ENCODE data around the gene OR14C36. TPM values are rescaled to one million over a fixed set of nuclear protein-coding genes. Genes with fewer than 3 reads are reported as not detected.

Gene OR14C36
- polyA plus RNA-seq, 1 experiment, result not detected

DNA sequence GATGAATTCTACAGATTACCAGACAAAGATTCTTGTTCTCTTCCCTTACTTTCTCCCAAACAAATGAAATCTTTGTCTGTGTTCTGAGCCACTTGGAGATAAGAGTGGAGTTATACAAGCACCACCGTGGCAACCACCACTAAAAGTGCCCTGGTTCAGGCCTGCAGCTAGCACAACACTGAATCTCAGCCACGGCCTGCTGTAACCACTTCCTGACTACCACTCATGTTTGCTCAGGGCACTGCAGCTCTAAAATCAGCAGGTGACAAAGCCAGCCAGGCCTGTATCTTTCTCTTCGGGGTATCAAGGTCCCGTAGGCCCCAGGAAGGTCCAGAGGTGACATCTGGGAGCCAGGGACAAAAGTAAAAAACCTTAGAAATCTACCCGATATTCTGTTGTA, 23.8 kb downstream of the OR14C36 start:
- no peak for DNase-seq (ENCODE audit: low read depth)
- Histone ChIP-seq H3K4me3 (ENCODE audit: low read depth, low read length) (no peak overlapping the region), H3K36me3 (ENCODE audit: control insufficient read depth, insufficient read depth, low read length) (no peaks in the 10 kb centered on the region), H3K27me3 (ENCODE audit: control insufficient read depth, insufficient read depth, low read length) (no peaks in the 10 kb centered on the region)
- CTCF ChIA-PET, result no interaction called here
- TF ChIP-seq CTCF (IDR thresholded peaks at IDR 0.05; ENCODE audit: insufficient read depth, low read depth, low read length), result no peak
- POLR2A ChIA-PET, result no interaction called here

GRCh38 chr1:248373761-248374160, 25.2 kb downstream of the OR14C36 start:
- no peaks in the 10 kb centered on the region for H3K27me3 ChIP-seq (ENCODE audit: control insufficient read depth, insufficient read depth, low read length)
- H3K36me3 ChIP-seq (ENCODE audit: control insufficient read depth, insufficient read depth, low read length), result no peaks in the 10 kb centered on the region
- H3K4me3 ChIP-seq (ENCODE audit: low read depth, low read length), result no peak overlapping the region
- ChIA-PET CTCF (no interaction called here), POLR2A (no interaction called here)
- no peak for DNase-seq (ENCODE audit: low read depth)
- TF ChIP-seq CTCF (IDR thresholded peaks at IDR 0.05; ENCODE audit: insufficient read depth, low read depth, low read length), result no peak

GRCh38 chr1:248375446-248375845, 26.9 kb downstream of the OR14C36 start, which contains the start of gene OR2T6:
Gene OR2T6 (plus strand): TSS chr1:248375746. CDS start chr1:248387609, 11,863 bp downstream.
- no peak for DNase-seq (ENCODE audit: low read depth)
- Histone ChIP-seq H3K36me3 (ENCODE audit: control insufficient read depth, insufficient read depth, low read length) (no peaks in the 10 kb centered on the region), H3K27me3 (ENCODE audit: control insufficient read depth, insufficient read depth, low read length) (no peaks in the 10 kb centered on the region), H3K4me3 (ENCODE audit: low read depth, low read length) (no peak within 1 kb of the TSS)
- ChIA-PET CTCF (no interaction called here), POLR2A (no interaction called here)
- TF ChIP-seq CTCF (IDR thresholded peaks at IDR 0.05; ENCODE audit: insufficient read depth, low read depth, low read length), result no peak

DNA sequence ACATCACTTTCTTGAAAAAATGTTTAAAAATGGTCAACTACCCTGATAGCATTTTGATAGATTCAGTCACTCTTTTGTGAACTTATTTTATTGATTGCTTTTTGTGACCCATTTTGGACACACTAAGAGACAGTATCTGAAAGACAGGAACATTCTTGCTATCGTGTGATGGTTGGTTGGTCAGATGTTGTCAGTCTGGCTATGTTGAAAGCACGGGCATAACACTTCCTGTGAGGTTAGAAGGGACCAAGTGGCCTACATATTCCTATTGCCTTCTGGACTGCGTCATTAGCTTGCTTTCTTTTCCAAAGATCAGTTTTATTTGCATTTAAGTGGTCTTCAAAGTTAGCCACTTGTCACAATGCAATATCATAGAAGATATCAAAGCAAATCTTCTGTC, 28.3 kb downstream of the OR14C36 start:
- Histone ChIP-seq H3K36me3 (ENCODE audit: control insufficient read depth, insufficient read depth, low read length) (no peaks in the 10 kb centered on the region), H3K27me3 (ENCODE audit: control insufficient read depth, insufficient read depth, low read length) (no peaks in the 10 kb centered on the region), H3K4me3 (ENCODE audit: low read depth, low read length) (no peak overlapping the region)
- ChIA-PET CTCF (no interaction called here), POLR2A (no interaction called here)
- DNase-seq (ENCODE audit: low read depth), result no peak
- TF ChIP-seq CTCF (IDR thresholded peaks at IDR 0.05; ENCODE audit: insufficient read depth, low read depth, low read length), result no peak

DNA sequence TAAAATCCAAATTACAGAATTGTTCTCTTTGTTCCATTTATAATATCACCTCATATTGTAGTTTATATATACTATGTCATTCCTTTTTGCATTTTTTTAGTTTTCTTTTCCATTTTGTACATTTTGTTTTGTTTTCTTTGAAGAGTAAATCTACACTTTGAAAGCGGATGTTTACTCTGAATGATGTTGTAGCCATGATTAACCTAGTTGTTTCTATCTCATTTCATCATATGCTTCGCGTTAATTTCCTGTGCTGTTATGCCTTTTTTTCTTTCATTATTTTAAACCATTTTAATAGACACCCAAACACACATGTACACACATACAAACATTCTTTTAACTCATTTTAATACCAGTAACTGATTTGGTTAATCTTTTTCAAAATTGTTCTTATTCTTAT, 32.3 kb downstream of the OR14C36 start:
- H3K36me3 ChIP-seq (ENCODE audit: control insufficient read depth, insufficient read depth, low read length), result no peaks in the 10 kb centered on the region
- CTCF ChIA-PET, result no interaction called here
- H3K4me3 ChIP-seq (ENCODE audit: low read depth, low read length), result no peak overlapping the region
- POLR2A ChIA-PET, result no interaction called here
- TF ChIP-seq CTCF (IDR thresholded peaks at IDR 0.05; ENCODE audit: insufficient read depth, low read depth, low read length), result no peak
- DNase-seq (ENCODE audit: low read depth), result no peak
- no peaks in the 10 kb centered on the region for H3K27me3 ChIP-seq (ENCODE audit: control insufficient read depth, insufficient read depth, low read length)
